Measurements from ENCODE around the gene FBXO44. TPM values are rescaled to one million over a fixed set of nuclear protein-coding genes. Genes with fewer than 3 reads are reported as not detected.

The FBXO44 gene
- total and polyA plus RNA-seq, 8 donors, result 12.1 to 21.1 (median 14.6) TPM

DNA sequence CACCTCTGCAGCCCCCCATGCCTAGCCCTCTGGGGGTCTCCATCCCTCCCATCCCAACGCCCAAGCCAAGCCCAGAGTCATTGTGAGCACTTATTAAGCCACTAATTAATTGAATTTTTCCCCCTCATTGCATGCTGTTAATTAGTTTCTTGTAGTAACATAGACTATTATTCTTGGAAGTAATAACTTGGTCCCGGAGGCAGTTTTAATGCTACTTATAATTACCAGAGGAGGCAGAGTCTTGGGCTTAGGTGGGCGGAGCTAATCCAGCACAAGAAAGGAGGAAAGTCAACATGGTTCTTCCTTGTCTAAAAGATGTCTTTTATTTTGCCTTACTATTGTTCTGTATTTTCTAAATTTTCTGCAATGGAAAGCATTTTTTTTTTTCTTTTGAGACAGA lies 28.1 kb upstream of the FBXO44 start:
- no peak for DNase-seq
- no peaks in the 10 kb centered on the region for H3K9me3 ChIP-seq
- no peak for ATAC-seq
- no peak overlapping the region for H3K4me3 ChIP-seq
- intact Hi-C loops (cut with DNase I), result no loop called here
- no peak overlapping the region for H3K27ac ChIP-seq
- H3K36me3 ChIP-seq, result no peaks in the 10 kb centered on the region
- TF ChIP-seq, protein P1, sequence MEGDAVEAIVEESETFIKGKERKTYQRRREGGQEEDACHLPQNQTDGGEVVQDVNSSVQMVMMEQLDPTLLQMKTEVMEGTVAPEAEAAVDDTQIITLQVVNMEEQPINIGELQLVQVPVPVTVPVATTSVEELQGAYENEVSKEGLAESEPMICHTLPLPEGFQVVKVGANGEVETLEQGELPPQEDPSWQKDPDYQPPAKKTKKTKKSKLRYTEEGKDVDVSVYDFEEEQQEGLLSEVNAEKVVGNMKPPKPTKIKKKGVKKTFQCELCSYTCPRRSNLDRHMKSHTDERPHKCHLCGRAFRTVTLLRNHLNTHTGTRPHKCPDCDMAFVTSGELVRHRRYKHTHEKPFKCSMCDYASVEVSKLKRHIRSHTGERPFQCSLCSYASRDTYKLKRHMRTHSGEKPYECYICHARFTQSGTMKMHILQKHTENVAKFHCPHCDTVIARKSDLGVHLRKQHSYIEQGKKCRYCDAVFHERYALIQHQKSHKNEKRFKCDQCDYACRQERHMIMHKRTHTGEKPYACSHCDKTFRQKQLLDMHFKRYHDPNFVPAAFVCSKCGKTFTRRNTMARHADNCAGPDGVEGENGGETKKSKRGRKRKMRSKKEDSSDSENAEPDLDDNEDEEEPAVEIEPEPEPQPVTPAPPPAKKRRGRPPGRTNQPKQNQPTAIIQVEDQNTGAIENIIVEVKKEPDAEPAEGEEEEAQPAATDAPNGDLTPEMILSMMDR (IDR thresholded peaks at IDR 0.05), result no peak
- H3K4me1 ChIP-seq, result no peaks in the 10 kb centered on the region
- peaks cover 0 to 61% of the 10 kb centered on the region in 2 donors for H3K27me3 ChIP-seq

DNA sequence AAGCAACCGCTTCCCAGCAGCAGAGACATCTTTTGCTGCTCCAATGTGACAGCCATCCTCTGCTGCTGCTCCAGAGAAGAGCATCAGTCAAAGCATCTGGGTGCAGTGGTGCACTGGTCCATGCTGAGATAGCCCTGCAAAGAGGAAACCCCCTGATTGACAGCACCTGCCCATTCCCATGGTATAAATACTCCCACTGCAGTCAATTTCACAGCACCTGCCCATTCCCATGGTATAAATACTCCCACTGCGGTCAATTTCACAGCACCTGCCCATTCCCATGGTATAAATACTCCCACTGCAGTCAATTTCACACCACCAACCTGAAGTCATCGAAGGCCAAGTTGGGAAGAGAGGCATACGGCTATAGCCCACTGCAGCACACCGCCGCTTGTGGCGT lies 25.9 kb upstream of the FBXO44 start:
- TF ChIP-seq, protein P1 (IDR thresholded peaks at IDR 0.05), result no peak
- intact Hi-C loops (cut with DNase I), result no loop called here

DNA sequence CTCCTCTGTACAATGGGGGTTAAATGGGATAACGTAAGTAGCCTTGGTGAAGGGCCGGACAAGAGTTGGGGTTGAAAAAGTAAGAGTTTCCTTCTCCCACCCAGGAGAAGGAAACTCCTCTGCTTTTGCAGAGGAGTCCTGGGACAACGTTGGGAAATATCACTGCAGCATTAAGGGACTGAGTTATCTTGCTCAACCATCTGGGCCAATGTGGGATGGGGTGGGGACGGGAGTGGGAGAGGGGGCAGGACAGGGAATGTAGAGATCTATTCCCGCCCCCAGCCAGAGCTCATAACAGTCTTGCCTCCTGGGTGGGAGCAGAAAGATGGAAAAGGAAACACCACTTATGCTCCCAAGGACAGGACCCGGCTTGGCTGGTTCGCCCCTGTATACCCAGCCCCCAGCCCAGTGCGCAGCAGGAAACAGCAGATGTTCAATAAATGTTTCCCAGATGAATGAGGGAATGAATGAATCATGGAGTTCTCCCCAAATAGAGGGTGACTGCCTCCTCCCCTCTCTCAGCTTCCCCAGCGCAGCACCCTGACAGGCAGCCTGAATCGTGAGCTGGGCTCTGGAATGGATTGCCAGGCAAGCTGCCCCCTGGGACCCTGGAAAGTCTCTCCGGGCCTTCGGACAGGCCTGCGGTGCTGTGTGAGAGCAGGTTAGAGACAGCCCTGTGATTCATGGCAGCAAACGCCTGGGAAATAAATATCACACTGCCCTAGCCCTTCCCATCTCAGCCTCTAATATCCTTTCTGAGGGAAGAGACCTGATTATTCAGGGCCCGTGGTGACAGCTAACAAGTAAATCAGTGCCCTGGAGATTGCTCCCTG lies 25.3 kb upstream of the FBXO44 start:
- TF ChIP-seq, protein P1 (IDR thresholded peaks at IDR 0.05), result no peak
- intact Hi-C loops (cut with DNase I), result loop anchor here in 1 of 2 donors (10.0 kb wide), 1 partner anchor 385 kb away; no protein-coding TSS in a partner anchor

More for the DNA sequence above, 25.9 kb upstream of the FBXO44 start:
- Histone ChIP-seq H3K36me3 (no peaks in the 10 kb centered on the region), H3K4me3 (no peak overlapping the region), H3K9me3 (no peaks in the 10 kb centered on the region), H3K27me3 (peaks cover 0 to 57% of the 10 kb centered on the region in 2 donors), H3K27ac (no peak overlapping the region), H3K4me1 (no peaks in the 10 kb centered on the region)
- DNase-seq (no peak), ATAC-seq (no peak)

DNA sequence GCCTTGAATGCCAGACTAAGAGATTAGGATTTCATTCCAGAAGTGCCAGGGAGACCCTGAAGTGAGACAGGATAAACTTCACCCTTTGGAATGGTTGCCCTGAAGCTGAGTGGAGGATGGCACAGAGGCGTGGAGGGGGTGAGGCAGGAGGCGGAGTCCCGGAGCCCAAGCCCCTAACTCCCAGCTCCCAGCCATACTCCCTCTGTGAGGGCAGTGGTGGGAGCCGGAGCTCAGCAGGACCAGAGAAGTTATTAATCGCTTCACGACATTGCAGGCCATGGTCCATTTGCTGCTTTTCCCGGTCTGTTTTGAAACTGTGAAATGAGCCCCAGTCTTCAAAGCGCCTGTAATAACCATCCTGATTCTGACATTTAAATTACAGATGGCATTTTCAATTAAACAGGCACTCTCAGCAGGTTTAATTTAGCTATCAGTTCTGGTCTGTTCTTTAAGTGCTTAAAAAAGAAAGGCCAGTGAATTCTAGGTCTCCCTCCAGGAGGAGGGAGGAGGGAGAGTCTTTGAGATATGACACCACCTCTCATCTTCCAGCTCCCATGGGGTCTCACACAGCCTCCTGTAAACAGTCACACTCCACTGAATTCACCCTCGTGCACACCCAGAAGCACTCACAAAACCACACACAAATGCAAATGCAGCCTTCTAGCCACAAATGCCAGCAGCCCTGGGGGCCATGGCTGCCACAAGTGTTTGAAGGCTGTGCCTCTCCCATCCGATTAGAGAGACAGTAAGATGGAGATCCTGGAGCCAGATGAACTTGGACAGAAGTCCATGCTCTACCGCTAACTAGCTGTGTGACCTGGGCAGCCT lies 20.1 kb upstream of the FBXO44 start:
- H3K9me3 ChIP-seq, result no peaks in the 10 kb centered on the region
- intact Hi-C loops (cut with DNase I), result loop anchor here in 1 of 2 donors (10.0 kb wide), 1 partner anchor 390 kb away; no protein-coding TSS in a partner anchor
- H3K4me3 ChIP-seq, result no peak overlapping the region
- H3K4me1 ChIP-seq, result no peaks in the 10 kb centered on the region
- H3K36me3 ChIP-seq, result no peaks in the 10 kb centered on the region
- H3K27me3 ChIP-seq, result peaks cover 0 to 60% of the 10 kb centered on the region in 2 donors
- TF ChIP-seq, protein P1 (IDR thresholded peaks at IDR 0.05), result no peak
- no peak for ATAC-seq
- no peak for DNase-seq
- H3K27ac ChIP-seq, result no peak overlapping the region

More for the DNA sequence above, 25.3 kb upstream of the FBXO44 start:
- no peak overlapping the region for H3K27ac ChIP-seq
- H3K4me1 ChIP-seq, result no peaks in the 10 kb centered on the region
- no peaks in the 10 kb centered on the region for H3K36me3 ChIP-seq
- peaks cover 0 to 57% of the 10 kb centered on the region in 2 donors for H3K27me3 ChIP-seq
- no peaks in the 10 kb centered on the region for H3K9me3 ChIP-seq
- DNase-seq, result no peak
- no peak for ATAC-seq
- no peak overlapping the region for H3K4me3 ChIP-seq

DNA sequence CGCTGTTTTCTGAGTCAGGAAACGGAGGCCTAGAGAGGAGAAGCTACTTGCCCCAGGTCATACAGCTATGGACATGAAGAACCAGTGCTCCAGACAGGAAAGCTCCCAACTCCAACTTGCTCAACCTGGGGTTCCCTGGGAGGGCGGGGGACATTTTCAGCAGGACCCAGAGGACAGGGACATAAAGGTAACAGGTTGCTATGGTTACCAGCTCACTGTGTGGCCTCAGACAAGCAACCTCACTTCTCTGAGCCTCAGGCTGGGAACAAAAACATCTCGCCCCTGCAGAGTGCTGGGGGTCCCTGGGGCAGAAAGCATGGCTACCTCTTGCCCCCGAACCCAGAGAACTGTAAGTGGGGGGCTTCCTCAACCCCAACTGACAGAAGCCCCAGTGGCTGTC lies 16.6 kb upstream of the FBXO44 start:
- peaks cover 0 to 66% of the 10 kb centered on the region in 2 donors for H3K27me3 ChIP-seq
- H3K4me3 ChIP-seq, result no peak overlapping the region
- no peak for ATAC-seq
- TF ChIP-seq, protein P1 (IDR thresholded peaks at IDR 0.05), result no peak
- H3K4me1 ChIP-seq, result no peaks in the 10 kb centered on the region
- no peaks in the 10 kb centered on the region for H3K9me3 ChIP-seq
- intact Hi-C loops (cut with DNase I), result loop anchor here in 1 of 2 donors (10.0 kb wide), 1 partner anchor 393 kb away; no protein-coding TSS in a partner anchor
- DNase-seq, result no peak
- H3K36me3 ChIP-seq, result no peaks in the 10 kb centered on the region
- H3K27ac ChIP-seq, result no peak overlapping the region

Data from left lung (tissue), 10 donors.